Thoracic aorta (tissue), 2 donors: Measurements from ENCODE around the gene ATG9B. TPM values are rescaled to one million over a fixed set of nuclear protein-coding genes. Genes with fewer than 3 reads are reported as not detected.
A peak's percentile ranks its signal among the peaks of the same experiment; 100 is the strongest.

Source experiments
- ATAC-seq: fragments of 150-250 bp; one replicate; pipeline ENCODE4 v1.8.0; 2017; ENCODE audit warnings: low read depth; ENCODE audit not compliant: insufficient number of reproducible peaks, low FRiP score
- DNase-seq: peaks from one replicate; pipeline ENCODE4 v3.0.0-alpha.2; 2020; ENCODE audit warnings: low spot score
- H3K27ac ChIP-seq, 2 donors: fragments of 200-600 bp; sonication (generic); 1 replicate in 1 of 2; 2 replicates in 1 of 2; pipeline ENCODE4 v1.5.1; 2016; ENCODE audit warnings: mild to moderate bottlenecking in 2 of 2, moderate library complexity in 2 of 2
- H3K27me3 ChIP-seq: fragments of 200-600 bp; sonication (generic); replicated peaks from 2 replicates; pipeline ENCODE4 v1.6.0; 2016; ENCODE audit warnings: mild to moderate bottlenecking; ENCODE audit not compliant: insufficient read depth
- H3K36me3 ChIP-seq: fragments of 200-600 bp; sonication (generic); one replicate; pipeline ENCODE4 v1.5.1; 2016
- H3K4me1 ChIP-seq, 2 donors: fragments of 200-600 bp; sonication (generic); 1 replicate in 1 of 2; 2 replicates in 1 of 2; pipeline versions ENCODE4 v1.5.1 to v1.6.0; 2016; ENCODE audit warnings: low read depth in 2 of 2, mild to moderate bottlenecking in 1 of 2; ENCODE audit not compliant: control insufficient read depth in 1 of 2
- H3K4me3 ChIP-seq: fragments of 200-600 bp; sonication (generic); 2 replicates; pipeline ENCODE4 v1.5.1; 2016; ENCODE audit warnings: mild to moderate bottlenecking
- H3K9me3 ChIP-seq: fragments of 200-600 bp; sonication (generic); 2 replicates; pipeline ENCODE4 v1.5.1; 2016
- total RNA-seq, 2 donors: library from RNA; depleted of rRNA; stranded (reverse); fragments of >200 nt; gene quantifications; one replicate each; pipeline versions ENCODE4 v1.1.0 to v1.2.3, GENCODE V29; 2016
- TF ChIP-seq, protein P1 (sequence below): fragments of 200-600 bp; sonication (generic); IDR thresholded peaks from one replicate; pipeline ENCODE4 v1.5.1; 2019; ENCODE audit warnings: antibody characterized with exemption

The ATG9B gene
- total RNA-seq, 2 donors from 2014 or later = 1.2 TPM; not detected in 1

DNA sequence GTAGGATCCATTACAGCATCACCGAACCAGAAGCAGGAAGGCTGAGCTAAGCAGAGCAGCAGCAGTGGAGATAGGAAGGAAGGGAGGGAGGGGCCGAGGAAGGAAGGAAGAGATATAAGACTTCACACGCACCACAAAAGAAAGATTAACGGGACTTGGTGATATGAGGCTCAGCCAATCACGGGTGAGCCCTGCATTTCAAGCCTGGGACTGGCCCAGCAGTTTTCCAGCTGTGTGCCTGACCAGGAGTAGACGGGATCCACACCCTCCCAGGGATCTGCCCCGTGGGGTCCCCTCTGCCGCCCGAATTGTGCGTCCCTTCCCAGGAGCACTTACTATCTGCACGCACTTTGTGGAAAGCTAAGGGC is 16.2 kb downstream of the ATG9B start:
- Histone ChIP-seq H3K36me3 (no peaks in the 10 kb centered on the region), H3K27ac (no peak overlapping the region), H3K27me3 (peaks cover 4% of the 10 kb centered on the region), H3K4me3 (peak overlapping the region; percentile 22), H3K9me3 (no peaks in the 10 kb centered on the region), H3K4me1 (peaks cover 0 to 4% of the 10 kb centered on the region in 2 donors)
- TF ChIP-seq, protein P1, sequence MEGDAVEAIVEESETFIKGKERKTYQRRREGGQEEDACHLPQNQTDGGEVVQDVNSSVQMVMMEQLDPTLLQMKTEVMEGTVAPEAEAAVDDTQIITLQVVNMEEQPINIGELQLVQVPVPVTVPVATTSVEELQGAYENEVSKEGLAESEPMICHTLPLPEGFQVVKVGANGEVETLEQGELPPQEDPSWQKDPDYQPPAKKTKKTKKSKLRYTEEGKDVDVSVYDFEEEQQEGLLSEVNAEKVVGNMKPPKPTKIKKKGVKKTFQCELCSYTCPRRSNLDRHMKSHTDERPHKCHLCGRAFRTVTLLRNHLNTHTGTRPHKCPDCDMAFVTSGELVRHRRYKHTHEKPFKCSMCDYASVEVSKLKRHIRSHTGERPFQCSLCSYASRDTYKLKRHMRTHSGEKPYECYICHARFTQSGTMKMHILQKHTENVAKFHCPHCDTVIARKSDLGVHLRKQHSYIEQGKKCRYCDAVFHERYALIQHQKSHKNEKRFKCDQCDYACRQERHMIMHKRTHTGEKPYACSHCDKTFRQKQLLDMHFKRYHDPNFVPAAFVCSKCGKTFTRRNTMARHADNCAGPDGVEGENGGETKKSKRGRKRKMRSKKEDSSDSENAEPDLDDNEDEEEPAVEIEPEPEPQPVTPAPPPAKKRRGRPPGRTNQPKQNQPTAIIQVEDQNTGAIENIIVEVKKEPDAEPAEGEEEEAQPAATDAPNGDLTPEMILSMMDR = no peak
- ATAC-seq (no peak), DNase-seq (no peak)

DNA sequence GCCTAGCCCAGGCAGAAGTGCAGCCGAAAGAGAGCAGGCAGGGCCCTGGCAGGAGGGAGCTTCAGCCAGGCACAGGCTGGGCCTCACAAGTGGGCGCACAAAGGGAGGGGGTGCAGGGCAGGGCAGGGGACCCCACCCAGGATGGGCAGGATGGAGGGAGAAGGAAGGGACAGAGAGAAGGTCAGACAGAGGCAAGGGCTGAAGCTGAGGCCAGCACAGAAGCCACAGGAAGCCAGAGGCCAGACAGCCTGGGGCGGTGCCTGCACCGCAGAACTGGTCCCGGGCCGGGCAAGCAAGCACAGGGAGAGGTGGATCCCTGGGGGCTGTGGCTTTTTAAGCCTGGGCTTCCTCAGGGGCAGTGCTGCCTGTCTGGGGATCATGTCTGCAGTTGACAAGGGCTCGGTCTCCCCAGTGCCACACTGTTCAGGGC is 16.8 kb downstream of the ATG9B start:
- no peak overlapping the region for H3K4me3 ChIP-seq
- H3K27ac ChIP-seq = no peak overlapping the region
- H3K4me1 ChIP-seq = peaks cover 0 to 4% of the 10 kb centered on the region in 2 donors
- H3K9me3 ChIP-seq = no peaks in the 10 kb centered on the region
- no peak for ATAC-seq
- H3K27me3 ChIP-seq = peaks cover 4% of the 10 kb centered on the region
- TF ChIP-seq, protein P1 = no peak
- no peak for DNase-seq
- no peaks in the 10 kb centered on the region for H3K36me3 ChIP-seq

DNA sequence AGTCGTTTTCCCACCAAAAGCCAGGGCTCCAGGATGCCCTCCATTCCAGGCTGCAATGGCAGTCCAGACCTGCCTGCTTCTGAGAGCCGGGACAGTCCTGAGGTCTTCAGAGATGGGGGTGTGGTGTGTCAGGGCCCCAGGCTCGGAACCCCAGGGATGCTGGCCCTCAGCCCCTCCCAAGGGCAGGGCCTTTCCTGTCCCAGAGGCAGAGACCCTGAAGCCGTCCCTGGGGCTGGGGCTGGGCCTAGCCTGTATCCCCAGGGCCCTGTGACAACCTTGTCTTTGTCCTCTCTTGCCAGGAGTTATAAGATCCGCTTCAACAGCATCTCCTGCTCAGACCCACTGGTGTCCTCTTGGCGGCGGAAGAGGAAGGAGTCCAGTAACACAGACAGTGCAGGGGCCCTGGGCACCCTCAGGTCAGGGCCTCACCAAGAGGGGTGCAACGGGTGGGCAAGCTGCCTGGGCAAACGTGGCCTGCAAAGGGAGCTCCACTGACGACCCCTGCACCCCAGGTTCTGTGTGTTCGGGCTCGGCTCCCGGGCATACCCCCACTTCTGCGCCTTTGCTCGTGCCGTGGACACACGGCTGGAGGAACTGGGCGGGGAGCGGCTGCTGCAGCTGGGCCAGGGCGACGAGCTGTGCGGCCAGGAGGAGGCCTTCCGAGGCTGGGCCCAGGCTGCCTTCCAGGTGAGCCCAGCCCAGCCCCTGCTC is 17.5 kb downstream of the ATG9B start:
- ATAC-seq (no peak), DNase-seq (no peak)
- no peak overlapping the region for H3K27ac ChIP-seq
- H3K4me1 ChIP-seq = peaks cover 0 to 4% of the 10 kb centered on the region in 2 donors
- H3K4me3 ChIP-seq = no peak overlapping the region
- H3K9me3 ChIP-seq = no peaks in the 10 kb centered on the region
- TF ChIP-seq, protein P1 = no peak
- peaks cover 4% of the 10 kb centered on the region for H3K27me3 ChIP-seq
- no peaks in the 10 kb centered on the region for H3K36me3 ChIP-seq

DNA sequence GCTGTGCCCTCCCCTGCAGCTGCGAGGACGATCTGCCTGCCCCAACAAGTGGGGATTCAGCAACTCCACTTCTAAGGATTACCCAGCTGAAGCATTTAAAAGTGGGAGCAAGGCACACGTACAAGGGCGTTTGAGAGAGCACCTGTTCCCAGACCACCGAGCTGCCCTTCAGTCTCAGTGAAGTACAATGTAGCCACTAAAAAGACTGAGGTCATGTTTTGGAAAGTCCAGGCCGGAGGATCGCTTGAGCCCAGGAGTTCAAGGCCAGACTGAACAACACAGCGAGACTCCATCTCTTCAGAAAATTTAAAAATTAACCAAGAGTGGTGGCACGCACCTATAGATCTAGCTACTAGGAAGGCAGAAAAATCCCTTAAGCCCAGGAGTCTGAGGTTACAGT is 18.7 kb downstream of the ATG9B start:
- H3K27me3 ChIP-seq = peaks cover 4% of the 10 kb centered on the region
- H3K4me3 ChIP-seq = no peak overlapping the region
- DNase-seq = no peak
- peaks cover 0 to 4% of the 10 kb centered on the region in 2 donors for H3K4me1 ChIP-seq
- ATAC-seq = no peak
- H3K36me3 ChIP-seq = no peaks in the 10 kb centered on the region
- H3K27ac ChIP-seq = no peak overlapping the region
- H3K9me3 ChIP-seq = no peaks in the 10 kb centered on the region
- TF ChIP-seq, protein P1 = no peak

DNA sequence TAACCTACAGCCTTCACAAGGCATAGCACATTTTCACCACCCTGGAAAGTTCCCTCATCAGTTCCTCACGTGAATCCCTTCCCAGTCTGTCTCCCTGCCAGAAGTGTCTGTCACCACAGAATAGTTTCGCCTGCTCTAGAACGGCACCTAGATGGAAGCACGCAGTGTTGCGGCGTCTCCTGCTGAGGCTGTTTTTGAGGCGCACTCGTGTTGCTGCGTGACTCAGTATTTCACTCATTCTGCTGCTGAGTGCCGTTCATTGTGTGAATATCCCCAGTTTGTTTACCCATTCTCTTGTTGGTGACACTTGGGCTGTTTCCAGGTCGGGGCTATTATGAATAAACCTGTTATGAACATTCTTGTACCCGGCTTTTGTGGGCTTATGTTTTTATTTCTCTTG is 20.7 kb downstream of the ATG9B start:
- peaks cover 0 to 1% of the 10 kb centered on the region in 2 donors for H3K4me1 ChIP-seq

More for the DNA sequence above, 20.7 kb downstream of the ATG9B start:
- DNase-seq (no peak), ATAC-seq (no peak)
- H3K36me3 ChIP-seq = no peaks in the 10 kb centered on the region
- H3K9me3 ChIP-seq = no peaks in the 10 kb centered on the region
- no peak overlapping the region for H3K4me3 ChIP-seq
- TF ChIP-seq, protein P1 = no peak
- no peak overlapping the region for H3K27ac ChIP-seq
- H3K27me3 ChIP-seq = no peaks in the 10 kb centered on the region
